Nephron progenitor cell (in vitro differentiated cells): ENCODE data around the gene CAMTA1.

Experiments used
- DNase-seq: peaks from one replicate; pipeline ENCODE4 v3.0.0; 2021
- H3K27ac Mint-ChIP-seq: 2 replicates; pipeline ENCODE4 v1.8.0; 2021; ENCODE audit warnings: mild to moderate bottlenecking, moderate library complexity, mixed read lengths
- H3K27me3 Mint-ChIP-seq: 2 replicates; pipeline ENCODE4 v1.8.0; 2021; ENCODE audit warnings: mild to moderate bottlenecking, low read depth, mixed read lengths; ENCODE audit not compliant: poor library complexity
- H3K36me3 Mint-ChIP-seq: 2 replicates; pipeline ENCODE4 v1.8.0; 2021; ENCODE audit warnings: low read depth, mixed read lengths
- H3K4me1 Mint-ChIP-seq: 2 replicates; pipeline ENCODE4 v1.8.0; 2021; ENCODE audit warnings: mixed read lengths
- H3K4me3 Mint-ChIP-seq: 2 replicates; pipeline ENCODE4 v1.8.0; 2021; ENCODE audit warnings: mild to moderate bottlenecking, moderate library complexity, mixed read lengths
- H3K9me3 Mint-ChIP-seq: 2 replicates; pipeline ENCODE4 v1.8.0; 2021; ENCODE audit warnings: mild to moderate bottlenecking, moderate library complexity, mixed read lengths
- CTCF ChIP-seq: fragments of 200-600 bp; sonication (generic); IDR thresholded peaks from 2 replicates; pipeline ENCODE4 v1.5.0; 2021; ENCODE audit warnings: antibody characterized with exemption

The CAMTA1 gene

GRCh38 chr1:7576946-7577657, 791.8 kb downstream of the CAMTA1 start:
- Mint-ChIP-seq H3K4me1 (peaks cover 17% of the 10 kb centered on the region), H3K4me3 (no peak overlapping the region), H3K36me3 (no peaks in the 10 kb centered on the region), H3K27me3 (peaks cover 25% of the 10 kb centered on the region), H3K9me3 (no peaks in the 10 kb centered on the region), H3K27ac (no peak overlapping the region)
- TF ChIP-seq CTCF: no peak
- DNase-seq: peak; percentile 23

GRCh38 chr1:7578206-7578605, 793.0 kb downstream of the CAMTA1 start:
- Mint-ChIP-seq H3K27me3 (peaks cover 21% of the 10 kb centered on the region), H3K36me3 (no peaks in the 10 kb centered on the region), H3K4me1 (peaks cover 17% of the 10 kb centered on the region), H3K27ac (no peak overlapping the region), H3K4me3 (no peak overlapping the region), H3K9me3 (no peaks in the 10 kb centered on the region)
- TF ChIP-seq CTCF: no peak
- DNase-seq: peak; percentile 3

GRCh38 chr1:7579016-7579415, 793.8 kb downstream of the CAMTA1 start:
- no peak overlapping the region for H3K4me3 Mint-ChIP-seq
- H3K36me3 Mint-ChIP-seq: no peaks in the 10 kb centered on the region
- H3K4me1 Mint-ChIP-seq: peaks cover 17% of the 10 kb centered on the region
- H3K9me3 Mint-ChIP-seq: no peaks in the 10 kb centered on the region
- peaks cover 18% of the 10 kb centered on the region for H3K27me3 Mint-ChIP-seq
- H3K27ac Mint-ChIP-seq: no peak overlapping the region
- no peak for DNase-seq
- TF ChIP-seq CTCF: no peak

- no peaks in the 10 kb centered on the region for H3K9me3 Mint-ChIP-seq
- no peak for TF ChIP-seq CTCF
- peak; percentile 0 for DNase-seq
- H3K27ac Mint-ChIP-seq: no peak overlapping the region
- H3K4me1 Mint-ChIP-seq: peaks cover 17% of the 10 kb centered on the region
- no peak overlapping the region for H3K4me3 Mint-ChIP-seq
- no peaks in the 10 kb centered on the region for H3K36me3 Mint-ChIP-seq
- H3K27me3 Mint-ChIP-seq: peaks cover 18% of the 10 kb centered on the region
Measured at GRCh38 chr1:7579831-7580804, 794.9 kb downstream of the CAMTA1 start.

- Mint-ChIP-seq H3K27ac (no peak overlapping the region), H3K4me1 (peaks cover 13% of the 10 kb centered on the region), H3K27me3 (peaks cover 14% of the 10 kb centered on the region), H3K9me3 (no peaks in the 10 kb centered on the region), H3K4me3 (no peak overlapping the region), H3K36me3 (no peaks in the 10 kb centered on the region)
- peak; percentile 0 for DNase-seq
- TF ChIP-seq CTCF: no peak
Measured at GRCh38 chr1:7580923-7581753, 795.9 kb downstream of the CAMTA1 start.
